Measurements from ENCODE around the gene KCP. TPM values are rescaled to one million over a fixed set of nuclear protein-coding genes. Genes with fewer than 3 reads are reported as not detected.
A peak's percentile ranks its signal among the peaks of the same experiment; 100 is the strongest.

Gene KCP
- total and polyA plus RNA-seq, 2 of the 13 experiments (the other 11 are each of a cell fraction or from before 2014, with no cell fraction given) = 0.37 to 1.0 TPM

DNA sequence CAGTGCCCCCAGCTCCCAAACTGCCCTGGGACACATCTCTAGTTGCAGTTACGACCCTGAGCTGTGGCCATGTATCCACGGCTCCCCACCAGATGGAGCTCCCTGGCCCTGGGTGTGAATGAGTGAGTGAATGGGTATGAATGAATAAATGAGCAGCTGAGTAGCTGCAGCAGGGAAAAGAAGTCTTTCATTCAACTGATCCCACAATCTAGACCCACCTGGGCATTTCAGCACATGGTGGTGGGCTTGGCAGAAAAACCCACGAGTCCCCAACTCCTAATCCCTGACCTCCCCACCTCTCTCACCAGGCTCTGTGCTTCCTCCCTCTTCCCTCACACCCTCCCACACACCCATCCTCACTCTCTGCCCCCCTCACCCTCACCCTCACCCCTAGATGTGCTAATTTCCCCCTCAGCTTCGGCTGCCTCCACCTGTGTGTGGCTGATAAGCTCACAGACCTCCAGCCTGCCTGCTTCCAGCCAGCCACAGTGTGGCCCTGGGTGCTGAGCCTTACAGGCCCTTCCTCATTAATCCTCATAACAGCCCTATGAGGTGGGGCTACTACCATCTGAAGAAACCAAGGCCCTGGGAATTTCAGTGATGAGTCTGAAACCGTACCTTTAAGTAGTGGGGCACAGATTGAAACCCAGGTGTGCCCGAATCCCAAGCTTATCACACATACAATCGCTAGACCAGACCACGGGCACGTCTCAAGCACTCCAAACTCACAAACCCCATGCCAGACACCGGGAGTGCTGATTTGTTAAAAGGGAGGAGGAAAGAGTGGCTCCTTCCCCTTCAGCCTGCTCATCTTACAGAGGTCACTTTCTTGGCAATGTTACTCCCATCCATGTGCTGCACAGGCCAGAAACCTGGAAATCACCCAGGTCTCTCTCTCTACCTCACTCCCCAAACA, 50.1 kb downstream of the KCP start:
- 0 out of 3 replicates have a peak, but pooled peaks have one; percentile 8 for ATAC-seq
- FAIRE-seq = no peak
- Histone ChIP-seq H3K79me2 (ENCODE audit: insufficient read depth, low read length) (peaks cover 11% of the 10 kb centered on the region), H2AFZ (ENCODE audit: low read length) (no peak overlapping the region), H3K36me3 (replicated peaks in 1 of 2; ENCODE audit: control insufficient read depth in 1 of 2, insufficient read depth in 2 of 2, low read length in 2 of 2) (peaks cover 0 to 5% of the 10 kb centered on the region in 2 experiments; a peak in 2 of 5 replicates), H3K9me3 (ENCODE audit: low read length) (no peaks in the 10 kb centered on the region), H3K27me3 (ENCODE audit: control insufficient read depth in 1 of 2, insufficient read depth in 2 of 2, low read length in 2 of 2) (peaks cover 2 to 25% of the 10 kb centered on the region in 2 experiments; a peak in 4 of 5 replicates), H3K9ac (ENCODE audit: insufficient read depth, low read depth, low read length) (no peak overlapping the region), H3K4me1 (ENCODE audit: insufficient read depth, low read length) (peaks cover 15% of the 10 kb centered on the region), H4K20me1 (ENCODE audit: insufficient read depth, low read length) (no peaks in the 10 kb centered on the region; the same call in 1 of the 2 replicates), H3K4me3 (replicated peaks in 1 of 3; ENCODE audit: insufficient read depth in 1 of 3, low read depth in 2 of 3, low read length in 3 of 3) (no peak overlapping the region), H3K4me2 (ENCODE audit: low read depth, low read length) (no peak overlapping the region), H3K27ac (ENCODE audit: extremely low read length, insufficient read depth, low read length) (no peak overlapping the region)
- intact Hi-C loops (cut with micrococcal nuclease; ENCODE audit: unreplicated experiment) (loop anchor here (10.0 kb wide), 1 partner anchor 76 kb away; no protein-coding TSS in a partner anchor), in situ Hi-C loops (cut with HindIII; ENCODE audit: extremely low pct_ligation_motif_present, low pct_unique_long_range_greater_than_20kb) (no loop called here)
- no peak for DNase-seq (ENCODE audit: low spot score)
- POLR2A ChIA-PET = no interaction called here
- BruUV-seq (replicated peaks) = no TSS peak
- 20% methylated on average over 9 of the region's 10 CpGs for WGBS (ENCODE audit: low lambda C conversion rate)
- CTCF ChIA-PET (ENCODE audit: low intra/inter-chr PET ratio, low total read pairs) = no interaction called here
- TF ChIP-seq ZNF703 (CRISPR knock-in tag; IDR thresholded peaks at IDR 0.05; ENCODE audit: borderline replicate concordance) (no peak), ZSCAN9 (CRISPR knock-in tag; IDR thresholded peaks at IDR 0.05; ENCODE audit: borderline replicate concordance) (no peak), KLF16 (CRISPR knock-in tag; IDR thresholded peaks at IDR 0.05) (no peak), MEIS2 (CRISPR knock-in tag; IDR thresholded peaks at IDR 0.05) (no peak), ZNF629 (CRISPR knock-in tag; conservative IDR thresholded peaks at IDR 0.05) (peak; percentile 58), SAFB2 (CRISPR knock-in tag; IDR thresholded peaks at IDR 0.05; ENCODE audit: borderline replicate concordance, low read depth) (no peak), PATZ1 (CRISPR knock-in tag; IDR thresholded peaks at IDR 0.05) (no peak), ZNF879 (CRISPR knock-in tag; IDR thresholded peaks at IDR 0.05) (no peak), STAG1 (CRISPR knock-in tag; IDR thresholded peaks at IDR 0.05) (peak; percentile 13; the same call in 1 of the 2 replicates), KLF9 (CRISPR knock-in tag; IDR thresholded peaks at IDR 0.05; ENCODE audit: low read depth) (no peak), ZNF546 (CRISPR knock-in tag; conservative IDR thresholded peaks at IDR 0.05) (no peak), FIP1L1 (IDR thresholded peaks at IDR 0.05; ENCODE audit: borderline replicate concordance, insufficient read depth, low read depth, low read length) (no peak), KMT2A (CRISPR knock-in tag; IDR thresholded peaks at IDR 0.05) (no peak)
- TF ChIP-seq, protein P1, sequence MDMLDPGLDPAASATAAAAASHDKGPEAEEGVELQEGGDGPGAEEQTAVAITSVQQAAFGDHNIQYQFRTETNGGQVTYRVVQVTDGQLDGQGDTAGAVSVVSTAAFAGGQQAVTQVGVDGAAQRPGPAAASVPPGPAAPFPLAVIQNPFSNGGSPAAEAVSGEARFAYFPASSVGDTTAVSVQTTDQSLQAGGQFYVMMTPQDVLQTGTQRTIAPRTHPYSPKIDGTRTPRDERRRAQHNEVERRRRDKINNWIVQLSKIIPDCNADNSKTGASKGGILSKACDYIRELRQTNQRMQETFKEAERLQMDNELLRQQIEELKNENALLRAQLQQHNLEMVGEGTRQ (IDR thresholded peaks at IDR 0.05; ENCODE audit: low read depth, low read length) = no peak
- TF ChIP-seq, protein P1 (CRISPR knock-in tag; IDR thresholded peaks at IDR 0.05; ENCODE audit: borderline replicate concordance) = no peak
- TF ChIP-seq, protein P2, sequence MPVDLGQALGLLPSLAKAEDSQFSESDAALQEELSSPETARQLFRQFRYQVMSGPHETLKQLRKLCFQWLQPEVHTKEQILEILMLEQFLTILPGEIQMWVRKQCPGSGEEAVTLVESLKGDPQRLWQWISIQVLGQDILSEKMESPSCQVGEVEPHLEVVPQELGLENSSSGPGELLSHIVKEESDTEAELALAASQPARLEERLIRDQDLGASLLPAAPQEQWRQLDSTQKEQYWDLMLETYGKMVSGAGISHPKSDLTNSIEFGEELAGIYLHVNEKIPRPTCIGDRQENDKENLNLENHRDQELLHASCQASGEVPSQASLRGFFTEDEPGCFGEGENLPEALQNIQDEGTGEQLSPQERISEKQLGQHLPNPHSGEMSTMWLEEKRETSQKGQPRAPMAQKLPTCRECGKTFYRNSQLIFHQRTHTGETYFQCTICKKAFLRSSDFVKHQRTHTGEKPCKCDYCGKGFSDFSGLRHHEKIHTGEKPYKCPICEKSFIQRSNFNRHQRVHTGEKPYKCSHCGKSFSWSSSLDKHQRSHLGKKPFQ (CRISPR knock-in tag; IDR thresholded peaks at IDR 0.05; ENCODE audit: insufficient replicate concordance) = no peak
